Osteoblast (primary cell): ENCODE results near the gene PASK. TPM values are rescaled to one million over a fixed set of nuclear protein-coding genes. Genes with fewer than 3 reads are reported as not detected.

Experiments
- DNase-seq: peaks from one replicate; pipeline ENCODE4 v3.0.0; 2011; ENCODE audit warnings: low spot score, mixed read lengths; ENCODE audit not compliant: insufficient read length; ENCODE audit errors: missing footprints
- H2AFZ ChIP-seq: 2 replicates; pipeline ENCODE4 v1.6.0; 2011; ENCODE audit warnings: mild to moderate bottlenecking, low read length
- H3K27ac ChIP-seq: 2 replicates; pipeline ENCODE4 v1.5.1; 2011; ENCODE audit warnings: mild to moderate bottlenecking, low read depth, low read length, moderate library complexity
- H3K27me3 ChIP-seq: 2 replicates; pipeline ENCODE4 v1.6.0; 2012; ENCODE audit warnings: mild to moderate bottlenecking, control low read depth, inconsistent platforms, low read length, moderate library complexity; ENCODE audit not compliant: insufficient read depth
- H3K36me3 ChIP-seq: 2 replicates; pipeline ENCODE4 v1.5.1; 2011; ENCODE audit warnings: mild to moderate bottlenecking, low read length, control low read depth, moderate library complexity; ENCODE audit not compliant: insufficient read depth
- H3K4me1 ChIP-seq: 2 replicates; pipeline ENCODE4 v1.5.1; 2011; ENCODE audit warnings: mild to moderate bottlenecking, low read length, control low read depth, moderate library complexity; ENCODE audit not compliant: insufficient read depth
- H3K4me2 ChIP-seq: 2 replicates; pipeline ENCODE4 v1.6.0; 2011; ENCODE audit warnings: mild to moderate bottlenecking, low read length; ENCODE audit not compliant: insufficient read depth
- H3K4me3 ChIP-seq: fragments of 200-600 bp; sonication (generic); 3 replicates; pipeline ENCODE4 v1.5.1; 2012; ENCODE audit warnings: mild to moderate bottlenecking, low read length, inconsistent platforms; ENCODE audit not compliant: insufficient read depth
- H3K79me2 ChIP-seq: 2 replicates; pipeline ENCODE4 v1.6.0; 2012; ENCODE audit warnings: mild to moderate bottlenecking, low read length, control low read depth, inconsistent platforms; ENCODE audit not compliant: insufficient read depth
- H3K9me3 ChIP-seq: 2 replicates; pipeline ENCODE4 v1.5.1; 2011; ENCODE audit warnings: low read depth, low read length, control low read depth
- H4K20me1 ChIP-seq: 2 replicates; pipeline ENCODE4 v1.6.0; 2012; ENCODE audit warnings: mild to moderate bottlenecking, low read length, control low read depth; ENCODE audit not compliant: insufficient read depth
- total RNA-seq: library from RNA; depleted of rRNA; stranded (reverse); fragments of >200 nt; gene quantifications from 2 replicates; pipeline ENCODE4 v1.2.3, GENCODE V29; 2012
- TF ChIP-seq, protein P1 (sequence below): IDR thresholded peaks from 2 replicates; pipeline ENCODE4 v1.5.1; 2011; ENCODE audit warnings: mild to moderate bottlenecking, low read depth, low read length, moderate library complexity; ENCODE audit errors: extremely low read depth

PASK gene
- total RNA-seq, 1 donor, result 5.8 TPM

DNA sequence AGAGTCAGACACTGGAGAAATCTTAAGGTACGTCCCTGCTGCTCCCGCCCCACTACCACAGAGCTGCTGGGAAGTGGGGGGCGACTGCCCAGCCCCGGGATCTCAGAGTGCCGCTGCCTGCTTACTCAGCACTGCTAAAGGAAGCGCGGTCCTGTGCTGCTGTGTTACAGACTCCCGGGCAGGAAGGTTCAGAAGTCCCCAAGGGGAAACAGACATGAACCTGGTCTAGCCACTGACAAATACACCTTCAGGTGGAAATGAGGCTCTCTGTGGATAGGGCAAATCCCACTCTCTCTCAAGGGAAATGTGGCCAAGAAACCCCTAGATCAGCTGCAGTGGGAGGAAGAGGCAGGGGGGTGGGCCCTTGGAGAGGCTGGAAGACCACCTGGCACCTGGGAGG, 60.9 kb downstream of the PASK start:
- Histone ChIP-seq H3K9me3 (no peaks in the 10 kb centered on the region), H3K27ac (no peak overlapping the region), H3K36me3 (peaks cover 78% of the 10 kb centered on the region), H3K79me2 (no peaks in the 10 kb centered on the region), H3K4me3 (no peak overlapping the region), H3K27me3 (no peaks in the 10 kb centered on the region), H4K20me1 (no peaks in the 10 kb centered on the region), H3K4me2 (no peak overlapping the region), H3K4me1 (no peaks in the 10 kb centered on the region), H2AFZ (no peak overlapping the region)
- TF ChIP-seq, protein P1, sequence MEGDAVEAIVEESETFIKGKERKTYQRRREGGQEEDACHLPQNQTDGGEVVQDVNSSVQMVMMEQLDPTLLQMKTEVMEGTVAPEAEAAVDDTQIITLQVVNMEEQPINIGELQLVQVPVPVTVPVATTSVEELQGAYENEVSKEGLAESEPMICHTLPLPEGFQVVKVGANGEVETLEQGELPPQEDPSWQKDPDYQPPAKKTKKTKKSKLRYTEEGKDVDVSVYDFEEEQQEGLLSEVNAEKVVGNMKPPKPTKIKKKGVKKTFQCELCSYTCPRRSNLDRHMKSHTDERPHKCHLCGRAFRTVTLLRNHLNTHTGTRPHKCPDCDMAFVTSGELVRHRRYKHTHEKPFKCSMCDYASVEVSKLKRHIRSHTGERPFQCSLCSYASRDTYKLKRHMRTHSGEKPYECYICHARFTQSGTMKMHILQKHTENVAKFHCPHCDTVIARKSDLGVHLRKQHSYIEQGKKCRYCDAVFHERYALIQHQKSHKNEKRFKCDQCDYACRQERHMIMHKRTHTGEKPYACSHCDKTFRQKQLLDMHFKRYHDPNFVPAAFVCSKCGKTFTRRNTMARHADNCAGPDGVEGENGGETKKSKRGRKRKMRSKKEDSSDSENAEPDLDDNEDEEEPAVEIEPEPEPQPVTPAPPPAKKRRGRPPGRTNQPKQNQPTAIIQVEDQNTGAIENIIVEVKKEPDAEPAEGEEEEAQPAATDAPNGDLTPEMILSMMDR, result no peak
- no peak for DNase-seq

DNA sequence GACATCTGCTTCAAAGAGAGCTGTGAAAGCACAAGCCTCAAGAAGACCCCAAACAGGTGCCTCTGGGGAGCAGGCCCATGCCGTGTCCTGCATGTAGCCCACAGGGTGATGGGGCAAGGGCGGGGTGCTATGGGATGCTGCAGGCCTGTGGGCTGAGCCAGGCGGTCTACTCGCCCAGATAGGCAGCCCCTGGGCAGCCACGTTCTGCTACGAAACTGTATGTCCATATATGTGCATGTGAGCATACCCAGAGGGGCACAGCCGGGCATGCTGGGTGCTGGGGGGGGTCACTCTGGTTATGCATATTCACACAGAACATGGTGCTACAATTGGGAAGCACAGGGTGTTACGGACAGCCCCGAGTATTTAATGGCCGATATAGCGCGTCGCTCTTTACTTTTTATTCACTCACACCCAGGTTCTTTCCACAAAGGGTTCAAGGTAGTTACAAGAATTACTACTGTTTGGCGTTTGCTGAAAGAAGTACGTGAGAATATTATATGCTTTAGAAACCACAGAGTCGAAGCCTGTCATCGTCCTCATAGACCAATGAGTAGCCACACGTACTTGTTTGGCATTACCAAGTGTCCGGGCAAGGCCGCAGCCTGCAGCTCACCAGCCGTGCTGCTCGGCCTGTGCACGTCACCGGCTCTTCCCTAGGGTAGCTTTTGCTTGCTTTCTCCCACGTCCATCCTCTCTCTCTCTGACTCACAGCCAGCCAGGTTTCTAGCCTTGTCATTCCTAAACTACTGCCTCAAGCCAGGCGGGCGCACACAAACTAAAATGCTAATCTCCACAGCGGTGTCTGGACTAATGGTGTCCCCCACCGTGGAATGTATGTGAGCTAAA, 61.6 kb downstream of the PASK start:
- Histone ChIP-seq H3K4me3 (no peak overlapping the region), H3K4me2 (no peak overlapping the region), H3K4me1 (no peaks in the 10 kb centered on the region), H3K27me3 (no peaks in the 10 kb centered on the region), H4K20me1 (peaks cover 3% of the 10 kb centered on the region), H3K27ac (no peak overlapping the region), H2AFZ (no peak overlapping the region), H3K79me2 (no peaks in the 10 kb centered on the region), H3K9me3 (no peaks in the 10 kb centered on the region), H3K36me3 (peaks cover 72% of the 10 kb centered on the region)
- no peak for DNase-seq
- TF ChIP-seq, protein P1, result no peak

DNA sequence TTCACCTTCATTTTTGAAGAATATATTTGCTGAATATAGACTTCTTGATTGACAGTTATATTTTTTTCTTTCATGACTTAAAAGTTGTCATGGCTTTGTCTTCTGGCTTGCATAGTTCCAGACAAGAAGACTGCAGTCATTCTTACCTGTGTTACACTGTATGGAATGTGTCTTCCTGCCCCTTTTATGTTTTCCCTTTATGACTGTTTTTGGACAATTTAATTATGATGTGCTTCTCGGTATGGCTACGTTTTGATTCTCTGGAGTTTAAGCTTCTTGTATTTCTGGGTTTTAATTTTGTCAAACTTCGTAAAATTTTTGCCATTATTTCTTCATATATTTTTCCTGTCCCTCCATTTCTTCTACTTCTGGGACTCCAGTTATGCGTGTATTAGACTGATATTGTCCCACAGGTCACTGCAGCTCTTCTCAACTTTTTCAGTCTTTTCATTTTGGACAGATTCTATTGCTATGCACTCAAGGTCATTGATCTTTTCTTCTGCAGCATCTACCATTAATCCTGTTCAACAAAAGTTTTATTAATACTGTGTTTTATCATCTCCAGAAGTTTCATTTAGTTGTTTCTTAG, 64.3 kb downstream of the PASK start:
- Histone ChIP-seq H3K27ac (no peak overlapping the region), H3K79me2 (no peaks in the 10 kb centered on the region), H3K27me3 (no peaks in the 10 kb centered on the region), H3K4me1 (no peaks in the 10 kb centered on the region), H3K36me3 (peaks cover 45% of the 10 kb centered on the region), H4K20me1 (peaks cover 3% of the 10 kb centered on the region), H3K4me3 (no peak overlapping the region), H2AFZ (no peak overlapping the region), H3K4me2 (no peak overlapping the region), H3K9me3 (no peaks in the 10 kb centered on the region)
- no peak for DNase-seq
- TF ChIP-seq, protein P1, result no peak

DNA sequence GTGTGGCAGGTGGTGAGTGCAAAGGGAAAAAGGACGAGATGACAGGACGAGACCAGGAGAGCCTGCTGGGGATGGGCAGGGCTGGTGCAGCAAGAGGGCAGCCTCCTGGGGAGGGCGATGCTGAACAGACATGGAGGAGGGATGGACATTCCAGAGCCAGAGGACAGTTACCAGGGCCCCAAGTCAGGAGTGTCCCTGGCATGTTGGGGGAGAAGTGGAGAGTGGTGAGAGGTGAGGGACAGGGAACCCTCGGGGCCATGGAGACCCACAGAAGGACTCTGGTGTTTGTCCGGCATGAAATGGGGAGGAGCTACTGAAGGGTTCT, 66.2 kb downstream of the PASK start:
- H2AFZ ChIP-seq, result no peak overlapping the region
- H3K79me2 ChIP-seq, result no peaks in the 10 kb centered on the region
- H3K4me2 ChIP-seq, result no peak overlapping the region
- peak; percentile 72 for DNase-seq
- TF ChIP-seq, protein P1, result no peak
- peaks cover 3% of the 10 kb centered on the region for H4K20me1 ChIP-seq
- no peaks in the 10 kb centered on the region for H3K9me3 ChIP-seq
- no peaks in the 10 kb centered on the region for H3K4me1 ChIP-seq
- H3K4me3 ChIP-seq, result no peak overlapping the region
- H3K27ac ChIP-seq, result no peak overlapping the region
- H3K27me3 ChIP-seq, result no peaks in the 10 kb centered on the region
- H3K36me3 ChIP-seq, result peaks cover 27% of the 10 kb centered on the region
